HG03520 (cell line): ENCODE results near the gene PLEKHH1.

Experiments used
- ATAC-seq: cut with Tn5 transposase; IDR thresholded peaks from one replicate; pipeline ENCODE4 v1.9.1; 2021; ENCODE audit warnings: mild to moderate bottlenecking, moderate library complexity; ENCODE audit not compliant: unreplicated experiment

The PLEKHH1 gene

DNA sequence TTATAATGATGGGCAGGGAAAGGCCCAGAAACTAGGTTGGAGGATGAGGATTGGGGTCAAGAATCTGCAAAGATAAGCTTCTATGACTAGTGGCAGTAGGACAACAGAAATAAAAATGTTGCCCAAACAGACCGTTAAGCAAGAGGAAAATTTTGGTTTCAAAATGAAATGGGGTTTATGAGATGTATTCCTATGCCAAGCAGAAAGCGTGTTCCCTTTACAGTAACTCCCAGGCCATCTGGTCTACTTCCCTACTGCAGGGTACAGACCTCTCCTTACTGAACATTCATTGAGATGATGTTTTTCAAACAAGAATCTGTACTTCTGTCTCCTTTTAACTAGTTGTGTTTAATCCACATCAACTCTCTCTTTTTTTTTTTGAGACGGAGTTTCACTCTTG lies 24.1 kb upstream of the PLEKHH1 start:
- no peak for ATAC-seq

DNA sequence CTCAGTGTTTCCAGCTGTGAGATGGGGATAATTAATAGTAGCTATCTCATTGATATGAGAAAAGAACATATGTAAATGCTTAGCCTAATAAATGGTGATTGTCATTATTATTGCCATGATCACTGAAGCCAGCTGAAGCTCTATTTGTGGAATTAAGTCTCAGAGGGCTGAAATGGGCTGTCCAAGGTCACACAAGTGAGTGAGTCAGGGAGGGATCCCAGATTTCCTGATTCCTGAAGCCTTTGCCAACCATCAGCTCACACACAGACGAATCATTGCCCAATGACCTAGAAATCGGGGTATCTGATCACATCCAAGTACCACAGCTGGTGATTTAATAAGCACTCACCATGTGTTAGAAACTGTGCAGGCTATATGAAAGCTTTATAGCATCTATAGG lies 23.0 kb upstream of the PLEKHH1 start:
- no peak for ATAC-seq

GRCh38 chr14:67510836-67511235 lies 22.3 kb upstream of the PLEKHH1 start:
- ATAC-seq, result no peak

GRCh38 chr14:67512463-67513310 lies 20.4 kb upstream of the PLEKHH1 start:
- ATAC-seq, result no peak

GRCh38 chr14:67513631-67514108 lies 19.4 kb upstream of the PLEKHH1 start:
- no peak for ATAC-seq

DNA sequence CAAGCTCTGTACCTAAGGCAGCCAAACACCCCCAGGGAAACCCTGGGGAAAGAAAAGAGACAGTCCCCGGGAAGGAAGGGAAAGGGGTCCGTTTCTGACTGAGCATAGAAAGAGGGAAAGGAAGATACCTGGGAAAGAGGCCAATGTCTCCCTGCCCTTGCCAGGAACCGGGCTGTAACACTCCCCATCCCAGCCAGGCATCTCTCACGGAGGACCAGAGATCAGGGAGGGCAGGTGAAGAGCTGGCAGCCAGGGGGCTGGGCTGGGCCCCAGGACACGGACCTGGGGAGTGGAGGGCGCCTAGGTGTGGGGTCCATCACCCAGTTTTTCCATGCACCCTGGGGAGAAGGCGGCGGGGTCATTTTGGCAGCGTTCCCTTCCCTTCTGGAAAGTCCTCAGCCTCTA lies 18.9 kb upstream of the PLEKHH1 start:
- no peak for ATAC-seq

DNA sequence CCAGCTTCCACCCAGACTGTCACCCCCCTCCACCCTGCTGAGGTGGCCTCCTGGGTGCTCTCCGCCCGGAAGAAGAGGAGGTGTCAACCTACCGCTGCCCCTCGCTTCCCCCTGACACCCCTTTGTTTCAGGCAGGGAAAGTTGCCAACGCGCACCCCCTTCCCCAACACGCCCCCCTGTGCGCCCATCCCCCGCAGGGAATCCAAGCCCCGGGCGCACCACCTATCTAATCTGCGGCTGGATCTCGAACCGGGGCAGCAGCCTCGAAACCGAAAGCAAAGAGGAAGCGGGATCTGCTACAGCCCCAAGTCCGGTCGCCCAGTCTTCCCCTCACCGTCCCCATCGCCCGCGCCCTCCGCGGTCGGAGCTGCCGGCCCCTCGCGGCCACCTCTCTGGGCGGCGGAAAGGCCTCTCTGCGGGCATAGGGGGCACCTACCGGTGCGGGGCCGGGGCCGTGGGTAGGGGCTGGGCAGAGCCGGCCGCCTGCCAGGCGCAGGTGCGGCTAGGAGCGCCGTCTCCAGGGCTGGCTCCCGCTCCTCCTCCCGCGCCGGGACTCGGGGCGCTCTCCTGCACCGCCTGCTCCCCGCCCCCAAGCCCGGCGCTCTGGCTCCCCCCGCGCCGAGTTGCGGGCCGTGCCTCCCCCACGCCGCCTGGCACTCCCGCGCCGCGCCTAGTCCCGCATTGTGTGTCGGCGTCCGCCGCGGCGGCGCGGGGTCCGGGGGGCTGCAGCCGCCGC lies 18.3 kb upstream of the PLEKHH1 start:
- no peak for ATAC-seq

- no peak for ATAC-seq
Observed at GRCh38 chr14:67515386-67516079, 17.6 kb upstream of the PLEKHH1 start.

GRCh38 chr14:67516676-67517075 lies 16.4 kb upstream of the PLEKHH1 start:
- no peak for ATAC-seq

GRCh38 chr14:67517083-67517482 lies 16.0 kb upstream of the PLEKHH1 start:
- no peak for ATAC-seq

DNA sequence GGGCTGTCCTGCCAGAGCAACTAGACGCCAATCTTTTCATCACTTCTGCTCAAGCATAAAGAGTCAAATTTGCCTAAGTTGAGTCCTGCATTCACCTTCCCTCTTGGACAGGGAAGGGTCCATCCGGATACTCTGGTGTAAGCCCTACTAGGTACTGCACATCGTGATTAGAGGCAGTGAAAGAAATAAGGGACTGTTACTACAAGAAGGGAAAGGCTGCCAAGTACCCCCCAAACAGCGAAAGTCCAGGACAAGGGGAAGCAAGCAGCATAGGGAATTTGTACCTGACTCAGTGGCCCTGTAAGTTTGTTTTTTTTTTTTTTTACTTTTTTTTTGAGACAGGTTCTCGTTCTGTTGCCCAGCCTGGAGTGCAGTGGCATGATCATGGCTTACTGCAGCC lies 13.7 kb upstream of the PLEKHH1 start:
- no peak for ATAC-seq

- ATAC-seq, result no peak
Observed at GRCh38 chr14:67520482-67520881, 12.6 kb upstream of the PLEKHH1 start.

DNA sequence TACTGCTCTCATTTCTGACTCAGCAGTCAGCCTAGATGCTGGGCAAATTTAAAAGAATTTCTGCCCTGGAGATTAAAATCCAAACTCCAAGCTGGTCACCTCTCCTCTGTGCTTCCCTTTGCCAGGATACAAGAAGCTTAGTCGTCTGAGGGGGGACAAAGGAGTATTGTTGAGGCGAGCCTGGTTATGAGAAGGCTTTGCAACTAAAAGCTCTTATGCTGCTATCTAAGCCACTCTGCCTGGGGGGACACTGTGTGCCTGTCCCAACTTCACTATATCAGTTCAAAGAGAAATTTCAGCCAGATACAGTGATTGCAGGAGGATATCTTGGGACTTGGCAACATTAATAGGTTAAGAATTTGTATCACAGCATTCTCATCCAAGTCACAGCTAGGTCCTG lies 10.8 kb upstream of the PLEKHH1 start:
- ATAC-seq, result no peak

DNA sequence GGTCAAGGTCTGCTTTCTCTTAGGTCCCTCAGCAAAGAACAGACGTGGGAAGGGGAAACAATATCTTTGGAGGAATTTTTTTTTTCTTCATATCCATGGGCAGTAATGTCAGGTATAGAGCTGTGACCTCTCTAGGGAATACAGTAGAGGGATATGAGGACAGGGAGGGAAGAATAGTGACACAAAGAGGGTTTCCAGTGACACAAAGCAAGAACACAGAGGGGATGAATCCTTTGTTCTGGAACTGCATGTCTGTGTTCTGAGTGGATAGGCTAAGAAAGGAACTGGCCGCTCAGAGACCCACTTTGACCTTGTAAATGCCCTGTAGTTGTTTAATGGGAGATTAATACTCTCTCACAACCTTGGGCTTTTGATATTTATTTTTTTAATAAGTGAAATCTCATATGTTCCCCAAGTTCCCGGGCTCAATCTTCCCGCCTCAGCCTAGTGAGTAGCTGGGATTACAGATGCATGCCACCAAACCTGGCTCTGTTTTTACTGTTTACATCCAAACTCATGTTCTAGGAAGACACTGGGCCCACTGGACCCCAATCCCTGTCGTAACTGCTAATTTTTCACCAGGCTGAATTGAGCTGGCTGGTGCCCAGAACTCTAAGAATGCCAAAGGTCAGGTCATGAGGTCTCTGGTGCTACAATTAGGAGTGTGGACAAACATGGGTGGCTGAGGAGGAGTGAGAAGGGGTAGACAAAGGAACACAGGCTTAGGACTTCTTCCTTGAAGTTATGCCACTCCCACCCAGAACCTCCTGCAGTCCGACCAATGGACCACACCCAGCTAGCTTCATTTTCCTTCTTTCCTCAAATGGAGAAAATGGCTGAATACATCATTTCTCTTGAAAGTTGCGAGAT lies 9.1 kb upstream of the PLEKHH1 start:
- ATAC-seq, result no peak

DNA sequence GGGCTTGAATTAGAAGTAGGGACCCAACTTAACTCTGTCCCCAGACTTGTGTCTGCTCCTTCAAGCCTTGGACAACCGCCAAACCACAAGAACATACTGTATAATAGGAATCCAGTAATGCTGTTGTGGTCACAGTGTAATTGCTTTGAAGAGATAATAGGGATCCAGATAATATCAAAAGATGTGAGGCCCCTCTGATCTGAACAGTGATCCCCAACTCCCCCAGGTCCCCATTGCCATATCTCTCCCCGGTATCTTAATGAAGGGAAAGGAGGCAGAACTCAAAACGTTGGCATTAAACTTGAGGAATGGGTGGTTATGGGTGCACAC lies 8.5 kb upstream of the PLEKHH1 start:
- no peak for ATAC-seq

DNA sequence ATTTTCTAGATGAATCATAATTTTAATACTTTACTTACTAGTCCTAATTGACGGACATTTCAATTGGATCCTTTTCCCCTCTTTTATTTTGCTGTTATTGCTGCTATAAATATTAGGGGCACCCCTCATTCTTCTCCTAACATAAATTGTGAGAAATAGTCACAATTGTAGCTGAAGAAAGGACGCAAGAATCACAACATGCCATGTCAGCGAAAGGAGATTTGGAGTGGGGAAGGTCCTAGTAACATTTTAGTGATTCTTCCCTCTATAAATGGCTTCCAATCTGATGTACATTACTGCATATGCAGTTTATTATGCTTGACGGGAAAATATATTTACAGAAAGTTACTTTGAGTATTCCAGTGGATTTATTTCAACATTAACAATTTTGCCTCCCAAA lies 7.7 kb upstream of the PLEKHH1 start:
- no peak for ATAC-seq

- no peak for ATAC-seq
Observed at GRCh38 chr14:67526181-67526580, 6.9 kb upstream of the PLEKHH1 start.

GRCh38 chr14:67526676-67527459 lies 6.2 kb upstream of the PLEKHH1 start:
- ATAC-seq, result no peak

- no peak for ATAC-seq
Observed at GRCh38 chr14:67527756-67528155, 5.3 kb upstream of the PLEKHH1 start.

GRCh38 chr14:67528276-67528675 lies 4.8 kb upstream of the PLEKHH1 start:
- ATAC-seq, result no peak
